CD4-positive, alpha-beta T cell treated with Interleukin-17A for 1 hour (primary cell): ENCODE data around the gene CIAO2B.
A peak's percentile ranks its signal among the peaks of the same experiment; 100 is the strongest.
"Not testable (repeated sequence)": the region's sequence is repeated elsewhere in the genome, so short reads cannot be mapped to it uniquely, and the experiment has no call there.

Experiments used
- DNase-seq: peaks from one replicate; pipeline ENCODE4 v3.0.0-alpha.2; 2020

Gene CIAO2B

DNA sequence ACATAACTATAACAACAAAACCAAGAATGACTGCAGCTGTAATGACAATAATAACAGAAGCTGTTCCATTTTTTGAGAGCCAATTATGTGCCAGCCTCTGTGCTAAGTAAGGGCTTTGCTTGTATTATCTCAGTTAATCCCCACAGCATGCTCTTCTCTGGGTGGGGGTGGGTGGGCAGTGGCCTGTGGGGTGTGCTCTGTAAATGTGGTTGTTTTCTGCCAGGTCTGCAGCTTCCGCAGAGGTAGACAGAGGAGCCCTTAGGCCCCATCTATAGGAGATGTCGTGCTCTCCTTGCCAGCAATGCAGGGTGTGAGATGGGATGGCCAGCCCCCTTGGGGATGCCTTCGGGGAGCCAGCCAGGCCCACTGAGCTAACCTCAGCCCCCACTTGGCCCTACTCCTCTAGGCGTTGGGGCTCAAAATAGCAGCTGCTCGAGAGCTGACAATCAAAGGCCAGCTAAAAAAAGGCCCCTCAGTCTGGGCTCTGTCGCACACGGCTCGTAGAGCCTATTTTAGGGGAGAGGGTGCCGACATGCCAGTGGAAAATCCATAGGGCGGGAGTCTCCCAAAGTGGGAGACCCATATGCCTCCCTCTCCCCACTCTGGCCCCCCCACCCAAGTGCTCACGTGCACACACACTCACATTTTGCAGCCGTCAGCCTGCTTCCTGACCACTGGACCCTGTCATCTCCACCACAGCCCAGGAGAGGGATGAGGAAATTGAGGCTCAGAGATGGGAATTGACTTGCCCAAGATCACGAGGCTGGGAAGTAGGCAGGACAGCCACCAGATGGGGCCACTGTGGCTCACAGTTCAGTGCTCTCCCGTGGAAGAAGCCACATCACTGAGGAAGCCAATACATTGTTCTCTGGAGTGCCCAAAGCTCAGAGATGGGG is 31.3 kb downstream of the CIAO2B start:
- DNase-seq: no peak

DNA sequence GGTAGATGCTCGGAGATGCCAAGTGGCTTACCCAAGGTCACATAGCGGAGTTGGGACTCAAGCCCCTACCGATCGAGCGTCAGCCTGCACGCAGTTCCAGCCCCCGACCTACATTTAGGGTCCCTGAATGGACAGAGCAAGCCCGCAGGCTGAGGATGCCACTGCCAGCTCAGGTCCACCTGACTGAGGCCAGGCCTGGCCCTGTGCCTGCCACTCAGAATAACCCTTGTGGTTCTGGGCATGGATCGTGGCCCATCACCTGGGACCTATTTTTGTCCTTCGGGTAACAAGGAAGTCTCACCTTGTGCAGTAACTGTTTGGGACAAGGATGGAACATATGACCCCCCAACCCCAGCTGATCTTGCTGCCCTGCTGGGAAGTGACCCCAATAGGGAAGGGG is 32.6 kb downstream of the CIAO2B start:
- no peak for DNase-seq

- no peak for DNase-seq
Observed at GRCh38 chr16:66900721-66901441, 33.3 kb downstream of the CIAO2B start.

- no peak for DNase-seq
Observed at GRCh38 chr16:66899945-66900710, 34.1 kb downstream of the CIAO2B start.

DNA sequence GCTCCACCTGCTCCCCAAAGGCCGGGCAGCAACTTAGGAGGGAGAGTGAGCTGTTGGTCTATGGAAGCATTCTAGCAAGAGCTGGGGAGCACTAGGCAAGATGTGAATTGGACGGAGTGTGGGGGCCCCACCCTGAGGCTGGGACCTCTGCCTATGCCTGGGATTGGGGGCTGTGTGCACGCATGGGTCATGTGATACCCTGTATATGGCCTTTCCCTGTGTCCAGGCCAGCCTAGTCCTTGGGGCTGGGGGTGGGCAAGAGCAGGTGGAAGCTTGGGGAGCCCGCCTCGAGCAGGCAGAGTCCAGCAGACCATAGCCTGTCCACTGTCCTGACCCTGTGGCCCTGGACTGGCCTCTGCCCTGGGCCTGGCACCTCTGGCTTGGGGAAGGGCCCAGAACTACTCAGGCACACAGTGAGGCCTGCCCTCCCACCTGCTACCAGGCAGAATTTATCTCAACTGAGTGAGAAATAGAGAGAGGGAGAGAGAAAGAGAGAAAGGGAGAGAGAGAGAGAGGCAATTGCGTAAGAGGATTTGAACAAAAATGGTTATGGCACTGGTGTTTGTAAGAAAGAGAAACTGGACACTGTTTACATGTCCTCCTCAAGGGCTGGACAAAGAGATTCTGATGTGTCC is 34.8 kb downstream of the CIAO2B start:
- DNase-seq: no peak

- no peak for DNase-seq
Observed at GRCh38 chr16:66898933-66899309, 35.3 kb downstream of the CIAO2B start.

- no peak for DNase-seq
Observed at GRCh38 chr16:66898207-66898606, 36.0 kb downstream of the CIAO2B start.

DNA sequence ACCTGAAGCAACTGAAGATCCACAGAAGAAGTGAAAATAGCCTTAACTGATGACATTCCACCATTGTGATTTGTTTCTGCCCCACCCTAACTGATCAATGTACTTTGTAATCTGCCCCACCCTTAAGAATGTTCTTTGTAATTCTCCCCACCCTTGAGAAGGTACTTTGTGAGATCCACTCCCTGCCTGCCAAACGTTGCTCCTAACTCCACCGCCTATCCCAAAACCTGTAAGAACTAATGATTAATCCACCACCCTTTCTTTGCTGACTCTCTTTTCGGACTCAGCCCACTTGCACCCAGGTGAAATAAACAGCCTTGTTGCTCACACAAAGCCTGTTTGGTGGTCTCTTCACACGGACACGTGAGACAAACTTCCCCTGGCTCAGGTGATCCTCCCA is 37.5 kb downstream of the CIAO2B start:
- not testable (repeated sequence) for DNase-seq

GRCh38 chr16:66895999-66896398 is 38.2 kb downstream of the CIAO2B start:
- DNase-seq: no peak

DNA sequence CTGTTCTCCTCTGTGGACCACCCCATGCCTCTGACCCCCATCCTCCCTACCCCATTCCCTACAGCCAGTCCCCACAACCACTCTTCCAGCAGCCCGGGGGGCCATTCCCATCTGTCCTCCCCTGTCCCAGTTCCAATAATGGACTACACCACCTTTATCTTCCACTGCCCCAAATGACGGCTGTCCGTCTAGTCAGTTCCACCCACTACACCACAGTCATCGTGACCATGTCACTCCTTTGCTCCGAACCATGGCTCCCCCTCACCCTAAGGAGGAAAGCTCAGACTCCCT is 38.6 kb downstream of the CIAO2B start:
- no peak for DNase-seq

DNA sequence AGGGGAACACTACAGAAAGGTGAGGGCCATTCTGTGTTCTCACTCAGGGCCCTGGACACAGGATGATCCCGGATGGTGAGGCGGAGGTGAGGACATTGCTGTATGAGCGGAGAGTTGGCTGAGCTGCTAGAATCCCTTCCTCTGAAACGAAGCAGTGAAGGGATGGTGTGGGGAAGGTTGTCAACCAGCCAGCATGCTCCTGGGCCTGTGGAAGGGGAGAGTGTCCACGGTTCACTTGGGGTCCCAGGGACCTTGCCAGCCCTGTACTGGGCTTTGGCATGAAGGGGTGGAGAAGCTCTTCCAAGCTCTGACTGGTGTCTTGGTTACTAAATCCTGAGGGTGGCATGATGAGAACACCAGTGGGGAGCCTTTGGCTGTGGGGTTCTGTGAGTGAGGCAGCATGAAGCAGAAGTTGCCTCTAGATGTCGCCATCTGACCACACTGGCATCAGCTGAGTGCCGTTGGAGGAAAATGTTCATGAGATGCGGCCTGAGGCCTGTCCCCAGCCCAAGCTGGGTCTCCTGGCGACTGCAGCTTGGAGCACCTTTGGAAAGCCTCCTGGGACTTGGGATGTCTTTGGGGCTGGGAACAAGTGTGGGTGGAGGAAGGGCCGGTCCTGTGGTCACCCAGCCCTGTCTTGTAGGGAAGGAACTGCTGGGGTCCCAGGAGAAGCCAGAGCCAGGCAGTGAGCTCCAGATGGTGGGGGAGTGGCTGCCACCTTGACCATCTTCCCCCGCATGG is 39.1 kb downstream of the CIAO2B start:
- DNase-seq: peak; percentile 70

- no peak for DNase-seq
Observed at GRCh38 chr16:66894055-66894454, 40.1 kb downstream of the CIAO2B start.

DNA sequence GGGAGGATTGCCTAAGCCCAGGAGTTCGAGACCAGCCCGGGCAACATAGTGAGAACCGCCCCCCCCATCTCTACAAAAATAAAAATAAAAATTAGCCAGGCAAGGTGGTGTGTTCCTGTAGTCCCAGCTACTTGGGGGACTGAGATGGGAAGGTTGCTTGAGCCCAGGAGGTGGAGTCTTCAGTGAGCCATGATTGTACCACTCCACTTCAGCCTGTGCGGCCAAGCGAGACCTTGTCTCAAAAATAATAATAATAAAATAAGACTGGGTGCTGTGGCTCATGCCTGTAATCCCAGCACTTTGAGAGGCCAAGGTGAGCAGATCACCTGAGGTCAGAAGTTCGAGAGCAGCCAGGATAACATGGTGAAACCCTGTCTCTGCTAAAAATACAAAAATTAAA is 42.4 kb downstream of the CIAO2B start:
- DNase-seq: no peak

DNA sequence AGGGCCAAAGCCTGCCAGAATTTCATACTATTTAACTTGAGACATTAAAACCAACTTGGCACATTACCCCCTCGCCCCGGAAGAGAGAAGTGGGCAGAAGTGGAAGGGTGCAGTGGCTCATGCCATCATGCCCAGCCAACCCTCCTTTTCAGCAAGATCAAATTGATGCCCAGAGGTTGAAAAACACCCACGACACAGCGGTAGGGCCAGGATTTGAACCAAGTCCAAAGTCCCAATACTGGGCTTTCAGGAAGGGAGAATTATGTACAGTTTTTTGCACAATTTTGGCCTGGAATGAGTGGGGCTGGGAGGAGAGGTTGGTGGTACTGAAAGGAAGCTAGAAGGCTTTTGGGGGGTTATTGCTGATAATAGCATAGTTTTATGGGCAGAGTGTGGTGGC is 42.8 kb downstream of the CIAO2B start:
- no peak for DNase-seq

DNA sequence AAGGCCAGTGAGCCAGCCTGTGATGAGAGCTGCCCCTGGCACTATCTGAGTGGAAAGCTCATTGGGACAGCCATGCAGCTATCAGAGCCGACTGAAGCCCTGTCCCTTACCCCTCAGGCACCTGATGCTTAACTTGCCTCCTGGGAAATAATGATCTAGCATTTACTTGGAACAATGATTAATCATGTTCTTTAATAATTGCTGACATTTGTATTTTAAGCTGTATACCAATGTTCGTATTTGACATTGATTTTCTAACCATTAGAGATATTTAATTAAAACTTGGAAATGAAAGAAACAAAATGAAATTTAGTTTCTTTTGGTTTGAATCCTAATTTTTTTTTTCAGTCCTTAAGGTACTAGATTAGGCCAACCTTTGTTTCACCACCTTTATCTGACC is 43.4 kb downstream of the CIAO2B start:
- no peak for DNase-seq

- DNase-seq: no peak
Observed at GRCh38 chr16:66889622-66890021, 44.6 kb downstream of the CIAO2B start.

- no peak for DNase-seq
Observed at GRCh38 chr16:66888647-66889615, 45.3 kb downstream of the CIAO2B start.

DNA sequence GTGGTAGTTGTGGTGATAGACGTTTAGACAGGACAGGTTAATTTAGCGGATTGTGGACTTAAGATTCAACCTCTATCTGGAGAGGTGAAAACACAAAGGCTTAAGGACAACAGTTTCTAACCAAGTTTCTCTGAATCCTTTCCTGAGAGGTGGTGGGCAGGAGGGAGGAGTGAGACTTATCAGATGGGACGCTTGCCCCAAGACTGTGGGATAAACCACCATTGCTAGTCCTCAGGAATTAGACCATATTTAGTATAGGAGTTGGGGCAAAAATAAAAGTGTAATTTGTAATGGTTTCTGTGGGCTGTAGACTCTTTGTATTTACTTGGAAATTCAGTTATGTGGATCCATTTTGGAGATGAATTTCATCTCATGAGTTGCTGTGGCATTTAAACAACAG is 47.3 kb downstream of the CIAO2B start:
- no peak for DNase-seq

DNA sequence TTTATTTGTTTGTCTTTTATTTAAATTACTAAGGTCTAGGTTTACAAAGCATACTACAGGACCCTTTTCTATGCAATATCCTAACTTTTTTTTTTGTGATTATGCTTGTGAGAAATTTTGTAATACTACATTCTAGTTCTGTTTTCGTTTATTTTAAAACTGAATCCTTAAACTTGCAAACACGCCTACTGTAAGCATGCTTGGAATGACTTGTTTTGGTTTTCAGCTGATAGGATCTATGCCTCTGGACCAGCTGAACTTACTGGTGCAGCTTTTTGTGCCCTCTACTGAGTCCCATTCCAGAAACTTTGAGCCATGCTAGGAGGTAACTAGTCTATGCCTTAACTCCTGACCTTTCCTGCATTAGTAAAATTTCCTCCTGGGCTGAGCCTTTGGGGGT is 47.9 kb downstream of the CIAO2B start:
- DNase-seq: no peak

DNA sequence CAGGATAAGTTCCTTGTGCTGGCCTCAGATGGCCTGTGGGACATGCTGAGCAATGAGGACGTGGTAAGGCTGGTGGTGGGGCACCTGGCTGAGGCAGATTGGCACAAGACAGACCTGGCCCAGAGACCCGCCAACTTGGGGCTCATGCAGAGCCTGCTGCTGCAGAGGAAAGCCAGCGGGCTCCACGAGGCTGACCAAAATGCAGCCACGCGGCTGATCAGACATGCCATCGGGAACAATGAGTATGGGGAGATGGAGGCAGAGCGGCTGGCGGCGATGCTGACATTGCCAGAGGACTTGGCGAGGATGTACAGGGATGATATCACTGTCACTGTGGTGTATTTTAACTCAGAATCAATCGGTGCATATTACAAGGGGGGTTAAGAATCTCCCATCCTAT is 48.7 kb downstream of the CIAO2B start:
- DNase-seq: no peak

DNA sequence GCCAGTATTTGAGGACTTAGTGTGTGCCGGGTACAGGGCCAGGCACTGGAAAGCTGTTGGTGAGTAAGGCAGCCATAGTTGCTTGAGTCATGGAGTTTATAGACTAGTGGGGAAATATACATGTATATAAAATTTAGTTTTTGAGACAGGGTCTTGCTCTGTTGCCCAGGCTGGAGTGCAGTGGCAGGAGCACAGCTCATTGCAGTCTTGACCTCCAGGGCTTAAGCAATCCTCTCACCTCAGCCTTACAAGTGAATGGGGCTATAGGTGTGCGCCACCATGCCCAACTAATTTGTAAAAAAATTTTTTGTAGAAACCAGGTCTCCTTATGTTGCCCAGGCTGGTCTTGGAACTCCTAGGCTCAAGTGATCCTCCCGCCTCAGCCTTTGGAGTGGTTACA is 51.5 kb downstream of the CIAO2B start:
- no peak for DNase-seq
